ENCODE data around the gene DSC1. TPM values are rescaled to one million over a fixed set of nuclear protein-coding genes. Genes with fewer than 3 reads are reported as not detected.

DSC1 gene
- total and polyA plus RNA-seq, 2 experiments from 2014 or later: 0.30 TPM; not detected in 1

GRCh38 chr18:31079973-31080372 is 82.7 kb downstream of the DSC1 start:
- WGBS (ENCODE audit: low lambda C conversion rate, missing lambda C conversion rate): 99% methylated on average over 3 of the region's 3 CpGs
- no peaks in the 10 kb centered on the region for H3K4me1 ChIP-seq (ENCODE audit: insufficient read depth)

More at GRCh38 chr18:31079973-31080372, 82.7 kb downstream of the DSC1 start:
- no peaks in the 10 kb centered on the region for H4K20me1 ChIP-seq (ENCODE audit: insufficient read depth, poor library complexity, severe bottlenecking)
- no peak overlapping the region for H3K27ac ChIP-seq
- no peaks in the 10 kb centered on the region for H3K9me3 ChIP-seq (ENCODE audit: low read depth)
- no peaks in the 10 kb centered on the region for H3K27me3 ChIP-seq
- no peak for DNase-seq (ENCODE audit: low spot score)
- no peak overlapping the region for H3K4me3 ChIP-seq
- H3K4me2 ChIP-seq: no peak overlapping the region
- peaks cover 6% of the 10 kb centered on the region for H3K79me2 ChIP-seq
- H2AFZ ChIP-seq: no peak overlapping the region
- no peaks in the 10 kb centered on the region for H3K36me3 ChIP-seq (replicated peaks; ENCODE audit: insufficient read depth, low read depth)
- H3K9me2 ChIP-seq (replicated peaks; ENCODE audit: insufficient read depth): no peaks in the 10 kb centered on the region
- TF ChIP-seq EZH2 (IDR thresholded peaks at IDR 0.05; ENCODE audit: borderline replicate concordance) (no peak), EZH2phosphoT487 (IDR thresholded peaks at IDR 0.05; ENCODE audit: low read depth, severe bottlenecking, unreplicated experiment) (no peak)
- TF ChIP-seq, protein P1, sequence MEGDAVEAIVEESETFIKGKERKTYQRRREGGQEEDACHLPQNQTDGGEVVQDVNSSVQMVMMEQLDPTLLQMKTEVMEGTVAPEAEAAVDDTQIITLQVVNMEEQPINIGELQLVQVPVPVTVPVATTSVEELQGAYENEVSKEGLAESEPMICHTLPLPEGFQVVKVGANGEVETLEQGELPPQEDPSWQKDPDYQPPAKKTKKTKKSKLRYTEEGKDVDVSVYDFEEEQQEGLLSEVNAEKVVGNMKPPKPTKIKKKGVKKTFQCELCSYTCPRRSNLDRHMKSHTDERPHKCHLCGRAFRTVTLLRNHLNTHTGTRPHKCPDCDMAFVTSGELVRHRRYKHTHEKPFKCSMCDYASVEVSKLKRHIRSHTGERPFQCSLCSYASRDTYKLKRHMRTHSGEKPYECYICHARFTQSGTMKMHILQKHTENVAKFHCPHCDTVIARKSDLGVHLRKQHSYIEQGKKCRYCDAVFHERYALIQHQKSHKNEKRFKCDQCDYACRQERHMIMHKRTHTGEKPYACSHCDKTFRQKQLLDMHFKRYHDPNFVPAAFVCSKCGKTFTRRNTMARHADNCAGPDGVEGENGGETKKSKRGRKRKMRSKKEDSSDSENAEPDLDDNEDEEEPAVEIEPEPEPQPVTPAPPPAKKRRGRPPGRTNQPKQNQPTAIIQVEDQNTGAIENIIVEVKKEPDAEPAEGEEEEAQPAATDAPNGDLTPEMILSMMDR (IDR thresholded peaks at IDR 0.05; ENCODE audit: poor library complexity): no peak

Other genes with a start within 250 kb of the DSC1 start
- 29.3 and 39.7 TPM in 2 replicates for gene DSC3, start 120.1 kb downstream of the DSC1 start, total RNA-seq
- gene DSC3, start 120.1 kb downstream of the DSC1 start, polyA plus RNA-seq: 13.9 and 17.1 TPM in 2 replicates
- gene DSC2, start 60.4 kb downstream of the DSC1 start, total RNA-seq: 49.2 and 59.6 TPM in 2 replicates
- 24.3 and 28.7 TPM in 2 replicates for gene DSC2, start 60.4 kb downstream of the DSC1 start, polyA plus RNA-seq
- 0.70 and 0.76 TPM in 2 replicates for gene DSG1, start 155.3 kb upstream of the DSC1 start, total RNA-seq
- gene DSG1, start 155.3 kb upstream of the DSC1 start, polyA plus RNA-seq: 0.10 and 0.65 TPM in 2 replicates
- 0.12 and 0.23 TPM in 2 replicates for gene DSG4, start 213.9 kb upstream of the DSC1 start, total RNA-seq
- 0.41 TPM in 1 of 2 replicates, not detected in the other for gene DSG4, start 213.9 kb upstream of the DSC1 start, polyA plus RNA-seq

Measured in hepatocyte (in vitro differentiated cells).